ENCODE data around the gene ZNF805. TPM values are rescaled to one million over a fixed set of nuclear protein-coding genes. Genes with fewer than 3 reads are reported as not detected.

The ZNF805 gene
- total and polyA plus RNA-seq, 2 of the 4 experiments (the other 2 are of a cell fraction) = 3.0 to 32.3 TPM

GRCh38 chr19:57239982-57240310 lies 486 bp upstream of the ZNF805 start:
- peaks cover 15 to 40% of the 10 kb centered on the region in 2 experiments for H3K79me1 ChIP-seq (ENCODE audit: low read depth in 1 of 2, low read length in 2 of 2)
- H3K9me3 ChIP-seq (ENCODE audit: control insufficient read depth, insufficient read depth, low read length) = no peaks in the 10 kb centered on the region
- H3K27me3 ChIP-seq (ENCODE audit: control insufficient read depth, insufficient read depth, low read length) = no peaks in the 10 kb centered on the region
- peak overlapping the region; percentile 92 for H3K4me2 ChIP-seq (ENCODE audit: low read depth, low read length)
- peak overlapping the region; percentile 95 for H3K4me3 ChIP-seq (ENCODE audit: insufficient read depth, low read depth, low read length)
- H3K18ac ChIP-seq (ENCODE audit: low read depth, low read length) = peak overlapping the region; percentile 36; the same call in 1 of the 2 replicates
- H3K9me1 ChIP-seq (ENCODE audit: insufficient read depth, low read length) = peaks cover 8% of the 10 kb centered on the region
- peaks cover 7% of the 10 kb centered on the region for H3K4me1 ChIP-seq (ENCODE audit: control insufficient read depth, insufficient read depth, low read length)
- in situ Hi-C loops (cut with MboI; ENCODE audit: low sequenced_read_pairs) = no loop called here
- H2BK120ac ChIP-seq (ENCODE audit: low read depth, low read length) = peak overlapping the region; percentile 5; the same call in 1 of the 2 replicates
- no TSS peak for BruUV-seq (replicated peaks)
- ATAC-seq (ENCODE audit: low read depth) (no peak; the same call in 1 of the 2 replicates), DNase-seq (no peak)
- H2BK5ac ChIP-seq (ENCODE audit: low read depth, low read length, poor library complexity, severe bottlenecking) = peak overlapping the region; percentile 73
- intact Hi-C loops (cut with micrococcal nuclease) = loop anchor here (1.0 to 2.0 kb wide), 2 partner anchors 40 to 49 kb away; partner anchors contain the start of genes ZNF264 and ZNF460
- peak overlapping the region; percentile 22; the same call in 1 of the 2 replicates for H3K23ac ChIP-seq (ENCODE audit: low read depth, low read length)
- peaks cover 6% of the 10 kb centered on the region; the same call in 1 of the 2 replicates for H4K20me1 ChIP-seq (ENCODE audit: insufficient read depth, low read length)
- peak overlapping the region; percentile 70 for H2AK5ac ChIP-seq (ENCODE audit: low read depth, low read length)
- 22% methylated on average over 11 of the region's 12 CpGs; no CpG with 5 or more reads in 1 of the 2 experiments for WGBS, 2 experiments (ENCODE audit: extremely low coverage in 2 of 2, insufficient read length in 1 of 2)
- dilution Hi-C loops (cut with HindIII; ENCODE audit: low sequenced_read_pairs, unreplicated experiment) = no loop called here
- H3K4ac ChIP-seq (ENCODE audit: low read depth, low read length) = peak overlapping the region; percentile 89
- H2BK20ac ChIP-seq (ENCODE audit: low read depth, low read length) = no peak overlapping the region
- H3K9ac ChIP-seq (ENCODE audit: low read depth, low read length) = peak overlapping the region; percentile 70
- TF ChIP-seq RCOR1 (IDR thresholded peaks at IDR 0.05; ENCODE audit: insufficient replicate concordance, low read length) = no peak
- no peak for TF ChIP-seq SMC3 (IDR thresholded peaks at IDR 0.05; ENCODE audit: low read depth, low read length)
- TF ChIP-seq MAFK (IDR thresholded peaks at IDR 0.05; ENCODE audit: low read depth, low read length) = no peak
- TF ChIP-seq USF2 (IDR thresholded peaks at IDR 0.05; ENCODE audit: low read depth, low read length) = no peak
- TF ChIP-seq CTCF (conservative IDR thresholded peaks at IDR 0.05; ENCODE audit: low read depth, low read length) = no peak
- H3K36me3 ChIP-seq (ENCODE audit: control insufficient read depth, insufficient read depth, low read length) = peaks cover 8% of the 10 kb centered on the region
- peak overlapping the region; percentile 65 for H3K27ac ChIP-seq (ENCODE audit: insufficient read depth, low read length)
- peak overlapping the region; percentile 47; the same call in 1 of the 2 replicates for H3K56ac ChIP-seq (ENCODE audit: extremely low read depth, insufficient read depth, low read length)
- H2AFZ ChIP-seq (replicated peaks; ENCODE audit: low read length, poor library complexity) = peak overlapping the region; percentile 100
- ChIA-PET CTCF (no interaction called here), POLR2A (ENCODE audit: unreplicated experiment) (no interaction called here)
- no peak overlapping the region for H2BK15ac ChIP-seq (ENCODE audit: low read depth, low read length)
- H4K8ac ChIP-seq (ENCODE audit: low read depth in 2 of 2, low read length in 2 of 2) = peak overlapping the region; percentile 98
- H4K91ac ChIP-seq (ENCODE audit: insufficient read depth, low read depth, low read length) = peak overlapping the region; percentile 91
- peak overlapping the region; percentile 87 for H3K14ac ChIP-seq (replicated peaks; ENCODE audit: low read depth, low read length)
- peak overlapping the region; percentile 98 for H4K5ac ChIP-seq (ENCODE audit: low read depth, low read length)
- H2AK9ac ChIP-seq (replicated peaks; ENCODE audit: low read depth, low read length, poor library complexity) = peak overlapping the region; percentile 96
